ENCODE data around the gene OPN1MW3.
"Not testable (repeated sequence)": the region's sequence is repeated elsewhere in the genome, so short reads cannot be mapped to it uniquely, and the experiment has no call there.

OPN1MW3 gene

DNA sequence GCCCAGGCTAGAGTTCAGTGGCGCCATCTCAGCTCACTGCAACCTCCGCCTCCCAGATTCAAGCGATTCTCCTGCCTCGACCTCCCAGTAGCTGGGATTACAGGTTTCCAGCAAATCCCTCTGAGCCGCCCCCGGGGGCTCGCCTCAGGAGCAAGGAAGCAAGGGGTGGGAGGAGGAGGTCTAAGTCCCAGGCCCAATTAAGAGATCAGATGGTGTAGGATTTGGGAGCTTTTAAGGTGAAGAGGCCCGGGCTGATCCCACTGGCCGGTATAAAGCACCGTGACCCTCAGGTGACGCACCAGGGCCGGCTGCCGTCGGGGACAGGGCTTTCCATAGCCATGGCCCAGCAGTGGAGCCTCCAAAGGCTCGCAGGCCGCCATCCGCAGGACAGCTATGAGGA lies at the start of gene OPN1MW3:
Gene OPN1MW3, plus strand, starts transcription at position 301 of the 400 bp plus-strand sequence. Its CDS starts 38 bp downstream, at position 339.
- DNase-seq (ENCODE audit: low read depth in 2 of 2); H3K4me3 ChIP-seq (replicated peaks in 1 of 2; ENCODE audit: low read depth in 2 of 2, low read length in 2 of 2): not testable (repeated sequence)

DNA sequence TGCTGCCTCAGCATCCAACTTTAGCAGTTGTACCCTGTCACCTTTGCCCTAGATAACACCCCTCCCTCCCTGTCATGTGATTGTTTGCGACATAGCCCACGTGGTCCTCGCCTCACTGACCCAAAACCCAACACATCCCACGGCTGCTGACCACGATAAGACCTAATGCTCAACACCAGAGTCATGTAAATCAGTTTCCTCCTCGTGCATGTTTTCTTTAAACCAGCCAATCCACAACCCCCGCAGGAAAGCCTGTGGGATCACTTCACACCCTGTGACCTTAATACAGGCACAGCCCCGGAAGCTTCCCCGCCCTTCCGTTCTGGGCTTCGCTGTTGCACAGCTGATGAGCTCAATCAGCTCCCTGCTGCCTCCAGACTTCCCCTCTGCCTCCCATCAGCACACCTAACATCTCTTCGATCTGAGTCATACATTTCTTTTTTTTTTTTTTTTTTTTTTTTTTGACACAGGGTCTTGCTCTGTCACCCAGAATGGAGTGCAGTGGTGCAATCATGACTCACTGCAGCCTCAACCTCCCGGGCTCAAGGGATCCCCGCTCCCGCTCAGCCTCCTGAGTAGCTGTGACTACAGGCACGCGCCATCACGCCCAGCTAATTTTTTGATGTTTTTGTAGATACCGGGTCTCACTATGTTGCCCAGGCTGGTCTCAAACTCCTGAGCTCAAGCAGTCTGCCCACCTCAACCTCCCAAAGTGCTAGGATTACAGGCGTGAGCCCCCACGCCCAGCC lies 47.5 kb upstream of the OPN1MW3 start:
- not testable (repeated sequence) for H3K4me3 ChIP-seq (replicated peaks in 1 of 2; ENCODE audit: low read depth in 2 of 2, low read length in 2 of 2); DNase-seq (ENCODE audit: low read depth in 2 of 2)

DNA sequence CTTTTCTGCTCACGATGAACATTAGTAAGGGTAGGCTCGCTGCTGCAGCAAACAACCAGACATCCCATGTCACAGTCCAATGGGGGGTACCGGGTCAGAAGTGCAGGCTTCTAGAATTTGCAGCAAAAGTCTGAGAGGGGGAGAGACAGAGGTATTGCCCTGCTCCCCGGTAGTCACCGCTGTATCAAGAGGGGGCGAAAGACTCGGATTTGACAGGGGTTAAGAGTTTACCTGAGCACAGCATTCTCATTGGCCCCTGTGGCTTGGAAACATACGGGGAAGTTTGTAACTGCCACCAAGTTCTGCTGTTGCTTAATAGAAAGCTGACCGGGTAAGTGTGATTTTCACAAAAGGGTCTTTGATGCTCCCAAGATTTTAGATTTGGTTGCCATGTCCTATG lies 46.3 kb upstream of the OPN1MW3 start:
- not testable (repeated sequence) for H3K4me3 ChIP-seq (replicated peaks in 1 of 2; ENCODE audit: low read depth in 2 of 2, low read length in 2 of 2); DNase-seq (ENCODE audit: low read depth in 2 of 2)

DNA sequence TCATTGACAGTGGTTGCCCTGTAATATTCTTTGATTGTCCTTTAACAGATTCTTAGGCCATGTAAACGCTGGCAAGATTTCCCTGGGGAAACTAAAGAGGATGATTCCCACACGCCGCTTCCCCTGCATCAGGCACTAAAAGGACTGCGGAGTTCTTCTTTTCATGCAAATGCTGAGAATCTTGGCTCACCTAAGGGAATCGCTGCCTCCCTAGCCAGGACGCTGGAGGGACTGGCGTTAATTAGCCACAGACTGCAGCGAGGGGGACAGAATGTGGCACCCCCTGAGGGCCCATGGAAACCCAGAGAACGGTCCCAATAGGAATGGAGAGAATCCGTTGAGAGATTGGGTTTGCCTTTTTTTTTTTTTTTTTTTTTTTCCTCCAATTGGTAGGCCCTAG lies 45.9 kb upstream of the OPN1MW3 start:
- DNase-seq (ENCODE audit: low read depth in 2 of 2); H3K4me3 ChIP-seq (replicated peaks in 1 of 2; ENCODE audit: low read depth in 2 of 2, low read length in 2 of 2): not testable (repeated sequence)

DNA sequence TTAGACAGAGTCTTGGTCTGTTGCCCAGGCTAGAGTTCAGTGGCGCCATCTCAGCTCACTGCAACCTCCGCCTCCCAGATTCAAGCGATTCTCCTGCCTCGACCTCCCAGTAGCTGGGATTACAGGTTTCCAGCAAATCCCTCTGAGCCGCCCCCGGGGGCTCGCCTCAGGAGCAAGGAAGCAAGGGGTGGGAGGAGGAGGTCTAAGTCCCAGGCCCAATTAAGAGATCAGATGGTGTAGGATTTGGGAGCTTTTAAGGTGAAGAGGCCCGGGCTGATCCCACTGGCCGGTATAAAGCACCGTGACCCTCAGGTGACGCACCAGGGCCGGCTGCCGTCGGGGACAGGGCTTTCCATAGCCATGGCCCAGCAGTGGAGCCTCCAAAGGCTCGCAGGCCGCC lies 37.9 kb upstream of the OPN1MW3 start, which contains the start of gene OPN1MW2:
Gene OPN1MW2, plus strand, starts transcription at position 301 of the 400 bp plus-strand sequence. Its CDS starts 60 bp downstream, at position 361.
- not testable (repeated sequence) for H3K4me3 ChIP-seq (replicated peaks in 1 of 2; ENCODE audit: low read depth in 2 of 2, low read length in 2 of 2); DNase-seq (ENCODE audit: low read depth in 2 of 2)

DNA sequence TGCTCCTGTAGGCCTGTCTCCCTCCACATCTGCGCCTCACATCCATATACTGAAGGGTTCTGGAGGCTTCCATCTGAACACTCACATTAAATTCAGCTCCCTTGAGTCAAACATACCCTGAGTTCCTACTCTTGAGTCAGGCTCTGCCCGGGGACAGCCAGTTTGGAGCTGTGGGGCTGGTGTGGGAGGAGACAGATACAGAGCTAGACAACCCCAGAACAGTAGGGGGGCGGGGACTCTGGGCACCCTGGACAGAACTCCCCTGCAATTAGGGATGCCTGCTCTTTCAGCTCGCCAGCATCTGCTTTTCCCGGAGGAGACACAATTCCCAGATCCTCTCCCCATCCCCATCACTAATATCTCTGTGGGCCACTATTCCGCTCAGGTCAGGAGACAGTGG lies 32.1 kb upstream of the OPN1MW3 start:
- DNase-seq (ENCODE audit: low read depth in 2 of 2); H3K4me3 ChIP-seq (replicated peaks in 1 of 2; ENCODE audit: low read depth in 2 of 2, low read length in 2 of 2): not testable (repeated sequence)

DNA sequence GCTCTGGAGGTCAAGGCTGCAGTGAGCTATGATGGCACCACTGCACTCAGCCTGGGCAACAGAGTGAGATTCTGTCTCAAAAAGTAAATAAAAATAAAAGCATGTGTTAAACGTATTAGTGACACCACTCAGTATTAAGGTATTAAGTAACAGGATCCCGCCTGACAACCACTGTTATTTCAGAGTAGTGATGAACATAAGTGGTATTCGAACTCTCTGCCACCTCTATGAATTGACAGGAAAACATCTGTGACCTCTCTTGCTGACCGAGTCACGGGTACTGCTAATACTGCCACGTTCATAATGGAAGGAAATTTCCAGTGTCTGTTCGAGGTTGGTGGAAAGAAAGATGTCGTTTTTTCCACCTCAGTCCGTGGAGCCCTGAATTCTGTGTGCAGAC lies 30.7 kb upstream of the OPN1MW3 start:
- not testable (repeated sequence) for DNase-seq (ENCODE audit: low read depth in 2 of 2); H3K4me3 ChIP-seq (replicated peaks in 1 of 2; ENCODE audit: low read depth in 2 of 2, low read length in 2 of 2)

DNA sequence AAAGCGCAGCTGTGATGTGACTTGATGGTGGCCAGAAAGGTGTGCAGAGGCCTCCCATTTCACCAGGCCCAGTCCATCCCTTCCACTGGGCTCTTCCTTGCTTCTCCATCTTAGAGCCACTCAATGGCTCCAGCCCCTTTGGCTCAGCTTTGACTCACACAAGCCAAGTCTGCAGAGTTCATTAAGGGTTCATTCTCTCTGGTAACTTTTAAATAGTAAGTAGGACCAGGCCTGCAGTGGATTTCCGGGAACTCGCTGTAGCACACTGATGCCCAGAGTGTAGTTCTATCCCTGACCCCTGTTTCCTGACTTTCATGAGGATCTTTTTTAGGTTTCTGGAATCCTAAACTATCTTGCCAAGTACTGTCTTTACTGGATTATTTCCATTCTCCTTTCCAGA lies 25.9 kb upstream of the OPN1MW3 start:
- not testable (repeated sequence) for H3K4me3 ChIP-seq (replicated peaks in 1 of 2; ENCODE audit: low read depth in 2 of 2, low read length in 2 of 2); DNase-seq (ENCODE audit: low read depth in 2 of 2)

DNA sequence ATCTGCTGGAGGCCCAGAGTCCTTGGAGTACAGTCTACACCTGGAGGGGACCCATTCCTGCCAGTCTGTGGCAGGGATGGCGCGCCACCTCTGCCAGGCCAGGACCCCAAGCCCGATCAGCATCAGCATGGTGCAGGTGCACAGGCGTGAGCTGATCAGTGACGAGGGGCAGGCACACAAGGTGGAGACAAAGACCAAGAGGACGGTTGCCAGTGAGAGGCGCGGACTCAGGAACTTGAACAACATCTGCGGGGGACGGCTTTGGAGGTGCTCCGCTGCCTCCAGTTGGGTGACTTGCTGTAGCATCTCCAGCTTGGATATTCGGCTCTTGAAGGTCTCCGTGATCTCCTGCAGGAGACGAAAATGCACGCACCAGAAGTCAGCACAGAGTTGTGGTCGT lies 23.8 kb upstream of the OPN1MW3 start:
- DNase-seq (ENCODE audit: low read depth in 2 of 2); H3K4me3 ChIP-seq (replicated peaks in 1 of 2; ENCODE audit: low read depth in 2 of 2, low read length in 2 of 2): not testable (repeated sequence)

DNA sequence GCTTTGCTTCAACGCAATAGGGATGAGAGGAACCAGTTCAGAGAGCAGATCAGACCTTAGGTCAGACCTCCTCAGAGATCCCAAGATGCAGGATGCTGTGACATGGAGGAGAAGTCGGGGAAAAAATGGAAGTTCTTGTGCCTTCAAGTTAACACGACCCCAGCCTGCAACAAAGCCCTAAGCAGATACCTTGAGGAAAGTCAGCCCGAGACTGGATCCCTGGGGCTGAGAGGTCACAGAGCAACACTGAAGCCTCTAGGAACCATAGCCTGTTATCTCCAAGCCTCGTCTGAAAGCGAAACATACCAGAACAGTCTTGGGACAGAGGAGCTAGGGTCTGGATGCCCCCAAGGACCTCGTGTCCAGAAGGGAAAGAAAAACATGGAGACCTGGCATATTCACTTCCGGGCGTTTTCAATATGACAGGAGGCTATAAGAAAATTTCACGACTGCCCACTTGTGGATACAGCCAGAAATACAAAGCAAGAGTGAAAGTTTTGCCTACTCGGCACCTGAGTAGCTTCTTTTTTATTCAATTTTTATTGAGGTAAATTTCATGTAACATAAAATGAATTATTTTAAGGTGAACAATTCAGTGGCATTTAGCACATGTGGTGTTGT lies 18.3 kb upstream of the OPN1MW3 start:
- H3K4me3 ChIP-seq (replicated peaks in 1 of 2; ENCODE audit: low read depth in 2 of 2, low read length in 2 of 2); DNase-seq (ENCODE audit: low read depth in 2 of 2): not testable (repeated sequence)

DNA sequence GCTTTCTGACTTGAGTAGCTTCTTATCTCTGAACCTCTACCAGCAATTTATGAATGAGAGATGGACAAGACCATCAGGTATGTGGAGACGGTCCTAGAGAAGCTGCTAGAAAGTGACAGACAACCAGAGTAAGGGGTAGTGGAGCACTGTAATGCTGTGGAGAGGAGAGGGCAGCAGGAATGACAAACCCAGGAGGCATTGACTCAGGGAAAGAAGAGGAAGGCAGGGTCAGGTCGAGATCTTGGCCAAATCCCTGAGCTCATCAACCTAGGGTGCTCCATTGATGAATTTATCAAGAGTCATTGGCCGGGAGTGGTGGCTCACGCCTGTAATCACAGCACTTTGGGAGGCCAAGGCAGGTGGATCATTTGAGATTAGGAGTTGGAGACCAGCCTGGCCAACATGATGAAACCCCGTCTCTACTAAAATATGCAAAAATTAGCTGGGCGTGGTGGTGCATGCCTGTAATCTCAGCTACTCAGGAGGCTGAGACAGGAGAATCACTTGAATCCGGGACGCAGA lies 17.3 kb upstream of the OPN1MW3 start:
- not testable (repeated sequence) for H3K4me3 ChIP-seq (replicated peaks in 1 of 2; ENCODE audit: low read depth in 2 of 2, low read length in 2 of 2); DNase-seq (ENCODE audit: low read depth in 2 of 2)

DNA sequence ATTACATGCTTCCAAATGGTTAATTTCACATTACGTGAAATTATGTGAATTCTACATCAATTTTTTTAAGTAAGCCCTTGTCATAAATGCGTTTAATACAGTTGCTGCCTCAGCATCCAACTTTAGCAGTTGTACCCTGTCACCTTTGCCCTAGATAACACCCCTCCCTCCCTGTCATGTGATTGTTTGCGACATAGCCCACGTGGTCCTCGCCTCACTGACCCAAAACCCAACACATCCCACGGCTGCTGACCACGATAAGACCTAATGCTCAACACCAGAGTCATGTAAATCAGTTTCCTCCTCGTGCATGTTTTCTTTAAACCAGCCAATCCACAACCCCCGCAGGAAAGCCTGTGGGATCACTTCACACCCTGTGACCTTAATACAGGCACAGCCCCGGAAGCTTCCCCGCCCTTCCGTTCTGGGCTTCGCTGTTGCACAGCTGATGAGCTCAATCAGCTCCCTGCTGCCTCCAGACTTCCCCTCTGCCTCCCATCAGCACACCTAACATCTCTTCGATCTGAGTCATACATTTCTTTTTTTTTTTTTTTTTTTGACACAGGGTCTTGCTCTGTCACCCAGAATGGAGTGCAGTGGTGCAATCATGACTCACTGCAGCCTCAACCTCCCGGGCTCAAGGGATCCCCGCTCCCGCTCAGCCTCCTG lies 9.9 kb upstream of the OPN1MW3 start:
- DNase-seq (ENCODE audit: low read depth in 2 of 2); H3K4me3 ChIP-seq (replicated peaks in 1 of 2; ENCODE audit: low read depth in 2 of 2, low read length in 2 of 2): not testable (repeated sequence)

DNA sequence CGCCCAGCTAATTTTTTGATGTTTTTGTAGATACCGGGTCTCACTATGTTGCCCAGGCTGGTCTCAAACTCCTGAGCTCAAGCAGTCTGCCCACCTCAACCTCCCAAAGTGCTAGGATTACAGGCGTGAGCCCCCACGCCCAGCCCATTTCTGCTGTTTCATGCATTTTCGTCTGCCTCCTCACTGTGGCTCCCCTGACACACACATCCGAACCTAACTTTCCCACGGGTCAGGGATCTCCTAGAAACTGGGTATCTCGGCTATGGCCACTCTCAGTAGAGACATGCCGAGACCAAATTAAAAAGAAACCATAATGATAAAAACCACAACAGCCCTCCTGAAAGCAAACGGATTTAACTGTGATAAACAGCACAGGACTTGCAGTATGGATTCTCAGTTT lies 9.3 kb upstream of the OPN1MW3 start:
- not testable (repeated sequence) for DNase-seq (ENCODE audit: low read depth in 2 of 2); H3K4me3 ChIP-seq (replicated peaks in 1 of 2; ENCODE audit: low read depth in 2 of 2, low read length in 2 of 2)

DNA sequence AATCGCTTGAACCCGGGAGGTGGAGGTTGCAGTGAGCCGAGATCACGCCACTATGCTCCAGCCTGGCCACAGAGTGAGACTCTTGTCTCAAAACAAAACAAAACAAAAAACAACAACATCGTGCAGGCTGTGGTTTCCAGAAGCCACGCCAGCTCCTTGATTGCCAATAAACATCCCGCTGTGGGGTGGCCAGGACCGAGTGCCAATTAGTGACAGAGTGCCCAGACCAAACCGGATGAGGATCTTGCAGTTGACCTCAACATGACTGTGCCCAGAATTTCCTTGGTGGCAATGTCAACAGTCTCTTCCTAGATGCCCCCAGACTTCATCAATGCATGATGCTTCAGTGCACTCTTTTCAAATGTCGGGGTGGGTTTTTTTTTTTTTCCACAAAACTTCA lies 1.3 kb downstream of the OPN1MW3 start:
- not testable (repeated sequence) for H3K4me3 ChIP-seq (replicated peaks in 1 of 2; ENCODE audit: low read depth in 2 of 2, low read length in 2 of 2); DNase-seq (ENCODE audit: low read depth in 2 of 2)

DNA sequence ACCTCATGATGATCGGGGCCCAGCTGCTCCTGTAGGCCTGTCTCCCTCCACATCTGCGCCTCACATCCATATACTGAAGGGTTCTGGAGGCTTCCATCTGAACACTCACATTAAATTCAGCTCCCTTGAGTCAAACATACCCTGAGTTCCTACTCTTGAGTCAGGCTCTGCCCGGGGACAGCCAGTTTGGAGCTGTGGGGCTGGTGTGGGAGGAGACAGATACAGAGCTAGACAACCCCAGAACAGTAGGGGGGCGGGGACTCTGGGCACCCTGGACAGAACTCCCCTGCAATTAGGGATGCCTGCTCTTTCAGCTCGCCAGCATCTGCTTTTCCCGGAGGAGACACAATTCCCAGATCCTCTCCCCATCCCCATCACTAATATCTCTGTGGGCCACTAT lies 5.7 kb downstream of the OPN1MW3 start:
- H3K4me3 ChIP-seq (replicated peaks in 1 of 2; ENCODE audit: low read depth in 2 of 2, low read length in 2 of 2); DNase-seq (ENCODE audit: low read depth in 2 of 2): not testable (repeated sequence)

DNA sequence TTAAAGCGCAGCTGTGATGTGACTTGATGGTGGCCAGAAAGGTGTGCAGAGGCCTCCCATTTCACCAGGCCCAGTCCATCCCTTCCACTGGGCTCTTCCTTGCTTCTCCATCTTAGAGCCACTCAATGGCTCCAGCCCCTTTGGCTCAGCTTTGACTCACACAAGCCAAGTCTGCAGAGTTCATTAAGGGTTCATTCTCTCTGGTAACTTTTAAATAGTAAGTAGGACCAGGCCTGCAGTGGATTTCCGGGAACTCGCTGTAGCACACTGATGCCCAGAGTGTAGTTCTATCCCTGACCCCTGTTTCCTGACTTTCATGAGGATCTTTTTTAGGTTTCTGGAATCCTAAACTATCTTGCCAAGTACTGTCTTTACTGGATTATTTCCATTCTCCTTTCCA lies 11.9 kb downstream of the OPN1MW3 start:
- H3K4me3 ChIP-seq (replicated peaks in 1 of 2; ENCODE audit: low read depth in 2 of 2, low read length in 2 of 2); DNase-seq (ENCODE audit: low read depth in 2 of 2): not testable (repeated sequence)

DNA sequence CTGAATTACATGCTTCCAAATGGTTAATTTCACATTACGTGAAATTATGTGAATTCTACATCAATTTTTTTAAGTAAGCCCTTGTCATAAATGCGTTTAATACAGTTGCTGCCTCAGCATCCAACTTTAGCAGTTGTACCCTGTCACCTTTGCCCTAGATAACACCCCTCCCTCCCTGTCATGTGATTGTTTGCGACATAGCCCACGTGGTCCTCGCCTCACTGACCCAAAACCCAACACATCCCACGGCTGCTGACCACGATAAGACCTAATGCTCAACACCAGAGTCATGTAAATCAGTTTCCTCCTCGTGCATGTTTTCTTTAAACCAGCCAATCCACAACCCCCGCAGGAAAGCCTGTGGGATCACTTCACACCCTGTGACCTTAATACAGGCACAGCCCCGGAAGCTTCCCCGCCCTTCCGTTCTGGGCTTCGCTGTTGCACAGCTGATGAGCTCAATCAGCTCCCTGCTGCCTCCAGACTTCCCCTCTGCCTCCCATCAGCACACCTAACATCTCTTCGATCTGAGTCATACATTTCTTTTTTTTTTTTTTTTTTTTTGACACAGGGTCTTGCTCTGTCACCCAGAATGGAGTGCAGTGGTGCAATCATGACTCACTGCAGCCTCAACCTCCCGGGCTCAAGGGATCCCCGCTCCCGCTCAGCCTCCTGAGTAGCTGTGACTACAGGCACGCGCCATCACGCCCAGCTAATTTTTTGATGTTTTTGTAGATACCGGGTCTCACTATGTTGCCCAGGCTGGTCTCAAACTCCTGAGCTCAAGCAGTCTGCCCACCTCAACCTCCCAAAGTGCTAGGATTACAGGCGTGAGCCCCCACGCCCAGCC lies 27.3 kb downstream of the OPN1MW3 start:
- H3K4me3 ChIP-seq (replicated peaks in 1 of 2; ENCODE audit: low read depth in 2 of 2, low read length in 2 of 2); DNase-seq (ENCODE audit: low read depth in 2 of 2): not testable (repeated sequence)

DNA sequence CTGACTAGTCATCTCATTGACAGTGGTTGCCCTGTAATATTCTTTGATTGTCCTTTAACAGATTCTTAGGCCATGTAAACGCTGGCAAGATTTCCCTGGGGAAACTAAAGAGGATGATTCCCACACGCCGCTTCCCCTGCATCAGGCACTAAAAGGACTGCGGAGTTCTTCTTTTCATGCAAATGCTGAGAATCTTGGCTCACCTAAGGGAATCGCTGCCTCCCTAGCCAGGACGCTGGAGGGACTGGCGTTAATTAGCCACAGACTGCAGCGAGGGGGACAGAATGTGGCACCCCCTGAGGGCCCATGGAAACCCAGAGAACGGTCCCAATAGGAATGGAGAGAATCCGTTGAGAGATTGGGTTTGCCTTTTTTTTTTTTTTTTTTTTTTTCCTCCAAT lies 29.0 kb downstream of the OPN1MW3 start:
- H3K4me3 ChIP-seq (replicated peaks in 1 of 2; ENCODE audit: low read depth in 2 of 2, low read length in 2 of 2); DNase-seq (ENCODE audit: low read depth in 2 of 2): not testable (repeated sequence)

Measured in cardiac fibroblast (primary cell).